Panc1 (cell line): ENCODE results near the gene TMEM235. TPM values are rescaled to one million over a fixed set of nuclear protein-coding genes. Genes with fewer than 3 reads are reported as not detected.

ENCODE experiments used
- ATAC-seq: fragments of 200-7000 bp; cut with Tn5 transposase; 2 replicates; pipeline ENCODE4 v1.9.1; 2020; ENCODE audit warnings: mild to moderate bottlenecking, moderate library complexity
- BruUV-seq: library from RNA; stranded (reverse); fragments of 400-500 nt; replicated peaks from 2 replicates; lab custom pipeline; 2021; lab: Mats Ljungman, UMichigan
- CTCF ChIA-PET: fragments of 300-600 bp; sonication (Branson Sonifier 250); formaldehyde crosslinking; loops from one replicate; lab custom pipeline; 2022; ENCODE audit warnings: antibody characterized with exemption; lab: Charles Lee
- POLR2A ChIA-PET: fragments of 300-600 bp; sonication (Branson Sonifier 250); formaldehyde crosslinking; loops from one replicate; lab custom pipeline; 2022; ENCODE audit warnings: antibody characterized with exemption; lab: Charles Lee
- DNase-seq: peaks from one replicate; pipeline ENCODE4 v3.0.0-alpha.2; 2010; ENCODE audit warnings: low read depth, low spot score
- H3K27ac ChIP-seq: 2 replicates; pipeline ENCODE4 v1.5.1; 2011; ENCODE audit warnings: mild to moderate bottlenecking, low read length, inconsistent platforms
- H3K27me3 ChIP-seq: fragments of 200-500 bp; sonication (Bioruptor generic); 2 replicates; pipeline ENCODE4 v1.6.0; 2014; ENCODE audit warnings: low read length, inconsistent platforms; ENCODE audit not compliant: control insufficient read depth, insufficient read depth
- H3K36me3 ChIP-seq: fragments of 200-500 bp; sonication (Bioruptor generic); 2 replicates; pipeline ENCODE4 v1.5.1; 2014; ENCODE audit warnings: inconsistent platforms, mild to moderate bottlenecking, low read length, moderate library complexity; ENCODE audit not compliant: control insufficient read depth, insufficient read depth
- H3K4me1 ChIP-seq: 2 replicates; pipeline ENCODE4 v1.5.1; 2011; ENCODE audit warnings: inconsistent platforms, mild to moderate bottlenecking, low read length, moderate library complexity; ENCODE audit not compliant: control insufficient read depth, insufficient read depth
- H3K4me3 ChIP-seq, 2 experiments: 2 replicates each; pipeline ENCODE4 v1.5.1; 2011 to 2012; ENCODE audit warnings: low read depth in 2 of 2, low read length in 2 of 2, mild to moderate bottlenecking in 2 of 2, inconsistent platforms in 1 of 2, moderate library complexity in 1 of 2
- H3K9me3 ChIP-seq: fragments of 200-500 bp; sonication (Bioruptor generic); 2 replicates; pipeline ENCODE4 v1.5.1; 2014; ENCODE audit warnings: low read depth, mild to moderate bottlenecking, inconsistent platforms, low read length, moderate library complexity; ENCODE audit not compliant: control insufficient read depth, insufficient read depth
- CTCF ChIP-seq: fragments of 450-650 bp; IDR thresholded peaks from 2 replicates; pipeline ENCODE4 v1.5.1; 2017; ENCODE audit warnings: mild to moderate bottlenecking
- POLR2AphosphoS5 ChIP-seq: IDR thresholded peaks from 2 replicates; pipeline ENCODE4 v1.6.1; 2012; ENCODE audit warnings: mild to moderate bottlenecking, low read depth, low read length, moderate library complexity
- REST ChIP-seq, 2 experiments: IDR thresholded peaks; 2 replicates each; pipeline ENCODE4 v1.6.1; 2011 to 2012; ENCODE audit warnings: low read depth in 2 of 2, control low read depth in 1 of 2, low read length in 1 of 2, mild to moderate bottlenecking in 1 of 2, moderate library complexity in 1 of 2; ENCODE audit not compliant: insufficient read depth in 1 of 2
- SIN3A ChIP-seq: IDR thresholded peaks from 2 replicates; pipeline ENCODE4 v1.6.1; 2012; ENCODE audit warnings: low read depth, mild to moderate bottlenecking, low read length, moderate library complexity, borderline replicate concordance; ENCODE audit not compliant: insufficient read depth
- TCF7L2 ChIP-seq: IDR thresholded peaks from 2 replicates; pipeline ENCODE4 v1.6.1; 2011; ENCODE audit warnings: mild to moderate bottlenecking, low read depth, low read length, inconsistent platforms
- in situ Hi-C: cut with HindIII; loops from 2 replicates; pipeline ENCODE4 v1.10.0; 2016; ENCODE audit warnings: low sequenced_read_pairs, low pct_unique_long_range_greater_than_20kb
- intact Hi-C: fragments of 100-400 bp; cut with micrococcal nuclease; formaldehyde crosslinking; loops from one replicate; pipeline ENCODE4 v1.10.0; 2022; ENCODE audit not compliant: unreplicated experiment
- total RNA-seq: library from RNA; stranded (reverse); gene quantifications from one replicate; pipeline ENCODE4 v1.2.1, GENCODE V29; 2021; ENCODE audit not compliant: unreplicated experiment

The TMEM235 gene
- total RNA-seq, 1 experiment from 2014 or later: not detected

DNA sequence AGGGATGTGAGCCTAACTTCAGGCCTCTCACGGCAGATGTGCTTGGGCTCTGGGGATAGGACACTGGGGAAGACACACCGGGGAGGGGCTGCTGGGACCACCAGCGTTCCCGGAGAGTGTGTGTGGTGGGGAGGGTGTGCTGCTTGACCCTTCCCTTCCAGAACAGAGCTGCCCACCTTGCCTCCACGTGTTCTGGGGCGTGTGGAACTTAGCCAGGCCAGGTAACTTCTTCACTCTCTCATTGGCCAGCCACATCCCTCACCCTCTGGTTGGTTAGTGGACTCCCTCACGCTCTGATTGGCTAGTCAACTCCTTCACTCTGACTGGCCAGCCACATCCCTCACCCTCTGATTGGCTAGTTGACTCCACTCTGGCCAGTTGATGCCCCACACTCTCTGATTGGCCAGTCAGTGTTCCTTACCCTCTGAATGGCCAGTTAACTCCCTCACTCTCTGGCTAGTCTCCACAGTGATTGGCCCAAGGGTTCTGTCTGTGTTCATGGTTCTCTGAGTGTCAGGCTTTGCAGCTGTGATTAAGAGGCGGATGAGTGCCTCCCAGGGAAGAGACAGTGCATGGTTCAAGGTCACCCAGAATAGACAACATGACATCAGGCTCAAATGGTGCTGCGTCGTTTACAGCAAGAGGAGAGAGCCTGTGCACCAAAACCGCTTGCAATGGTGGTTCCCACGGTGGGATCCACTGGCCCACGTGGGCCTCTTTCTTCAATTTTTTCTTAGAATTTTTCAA, 10.0 kb downstream of the TMEM235 start:
- BruUV-seq: no TSS peak
- no peaks in the 10 kb centered on the region for H3K4me1 ChIP-seq
- no peaks in the 10 kb centered on the region for H3K9me3 ChIP-seq
- H3K27me3 ChIP-seq: no peaks in the 10 kb centered on the region
- POLR2A ChIA-PET: interaction anchor here (1.4 kb wide), 1 partner anchor 8 kb away, joined by 3 read pairs; no protein-coding TSS in a partner anchor
- CTCF ChIA-PET: no interaction called here
- no peaks in the 10 kb centered on the region for H3K36me3 ChIP-seq
- TF ChIP-seq REST (IDR thresholded peaks at IDR 0.05; ENCODE audit: insufficient read depth in 1 of 2, low read depth in 2 of 2, low read length in 1 of 2): no peak
- no peak for TF ChIP-seq POLR2AphosphoS5
- TF ChIP-seq CTCF: no peak
- TF ChIP-seq SIN3A: no peak
- no peak for TF ChIP-seq TCF7L2
- H3K4me3 ChIP-seq: no peak overlapping the region
- ATAC-seq: peak; percentile 52
- DNase-seq: no peak
- no peak overlapping the region for H3K27ac ChIP-seq
- intact Hi-C loops (no loop called here), in situ Hi-C loops (no loop called here)

DNA sequence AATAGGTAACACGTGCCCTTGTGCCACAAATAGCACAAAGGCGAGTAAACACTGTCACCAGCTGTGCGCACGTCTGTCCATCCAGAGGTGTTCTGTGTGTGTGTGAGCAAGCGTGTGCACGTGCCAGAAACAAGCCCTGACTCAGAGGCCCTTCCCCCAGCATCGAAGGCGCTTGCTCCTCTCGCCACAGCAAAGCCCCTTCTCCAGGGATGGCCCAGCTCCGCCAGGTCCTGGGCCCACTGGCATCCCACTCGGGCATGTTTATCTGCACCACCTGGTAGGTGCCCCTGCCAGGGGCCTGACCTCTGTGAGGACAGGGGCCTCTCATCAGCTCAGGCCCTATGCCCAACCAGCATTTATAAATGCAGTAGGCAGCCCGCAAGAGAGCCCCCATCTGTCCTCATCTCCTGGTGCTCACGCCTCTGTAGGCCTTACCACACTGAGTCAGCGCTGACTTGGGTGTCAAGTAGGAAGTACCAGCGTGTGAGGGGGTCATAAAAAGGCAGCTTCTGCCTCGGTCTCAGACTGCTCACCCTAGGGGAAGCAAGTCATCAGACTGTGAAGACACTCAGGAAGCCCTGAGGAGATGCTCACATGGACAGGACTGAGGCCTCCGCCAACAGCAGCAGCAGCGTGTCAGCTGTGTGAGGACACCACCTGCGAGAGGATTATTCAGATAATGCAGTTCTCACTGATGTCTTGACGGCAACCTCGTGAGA, 10.8 kb downstream of the TMEM235 start:
- ATAC-seq (no peak), DNase-seq (no peak)
- intact Hi-C loops (no loop called here), in situ Hi-C loops (no loop called here)
- POLR2A ChIA-PET: no interaction called here
- Histone ChIP-seq H3K27ac (no peak overlapping the region), H3K36me3 (no peaks in the 10 kb centered on the region), H3K9me3 (no peaks in the 10 kb centered on the region), H3K27me3 (no peaks in the 10 kb centered on the region), H3K4me1 (no peaks in the 10 kb centered on the region), H3K4me3 (no peak overlapping the region)
- no peak for TF ChIP-seq TCF7L2
- TF ChIP-seq SIN3A: no peak
- no peak for TF ChIP-seq REST (IDR thresholded peaks at IDR 0.05; ENCODE audit: insufficient read depth in 1 of 2, low read depth in 2 of 2, low read length in 1 of 2)
- TF ChIP-seq POLR2AphosphoS5: no peak
- no peak for TF ChIP-seq CTCF
- no TSS peak for BruUV-seq
- CTCF ChIA-PET: no interaction called here
